T-helper 2 cell treated with Interferon-gamma antibody and Interleukin-4, amounts not matched to agents 5 μg/mL and 100 μg/mL, for 36 hours (primary cell): ENCODE measurements around the gene ING3.
"Not testable (repeated sequence)": the region's sequence is repeated elsewhere in the genome, so short reads cannot be mapped to it uniquely, and the experiment has no call there.

Source experiments
- DNase-seq: peaks from one replicate; pipeline ENCODE4 v3.0.0; 2021; ENCODE audit warnings: low spot score
- H3K27ac Mint-ChIP-seq: one replicate; pipeline ENCODE4 v1.8.0; 2021; ENCODE audit warnings: mild to moderate bottlenecking, mixed read lengths
- H3K27me3 Mint-ChIP-seq: one replicate; pipeline ENCODE4 v1.8.0; 2021; ENCODE audit warnings: low read depth, mixed read lengths
- H3K36me3 Mint-ChIP-seq: one replicate; pipeline ENCODE4 v1.8.0; 2021; ENCODE audit warnings: low read depth, mixed read lengths
- H3K4me1 Mint-ChIP-seq: one replicate; pipeline ENCODE4 v1.8.0; 2021; ENCODE audit warnings: low read depth, mixed read lengths
- H3K4me3 Mint-ChIP-seq: one replicate; pipeline ENCODE4 v1.8.0; 2022; ENCODE audit warnings: mild to moderate bottlenecking, moderate library complexity, mixed read lengths
- H3K9me3 Mint-ChIP-seq: one replicate; pipeline ENCODE4 v1.8.0; 2021; ENCODE audit warnings: mixed read lengths

Gene ING3

DNA sequence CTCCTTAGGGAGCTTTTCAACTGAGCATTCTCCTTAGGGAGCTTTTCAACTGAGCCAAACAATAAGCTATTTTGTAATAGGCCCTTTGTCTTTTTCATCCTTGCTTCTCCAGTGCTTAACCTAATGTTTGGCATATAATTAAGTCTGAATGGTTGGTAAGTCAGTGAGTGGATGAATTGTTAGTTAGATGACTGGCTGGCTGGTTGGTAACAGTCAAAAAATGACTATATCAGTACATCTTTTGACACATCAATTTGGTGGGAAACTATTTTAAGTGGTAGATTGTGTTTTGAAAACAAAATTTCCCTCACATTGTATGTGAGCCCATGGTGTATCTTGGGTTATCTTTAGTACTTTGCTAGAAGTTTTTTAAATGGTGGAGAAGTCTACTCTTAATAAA lies 16.4 kb downstream of the ING3 start:
- Mint-ChIP-seq H3K27me3 (no peaks in the 10 kb centered on the region), H3K4me1 (peaks cover 4% of the 10 kb centered on the region), H3K4me3 (no peak overlapping the region), H3K36me3 (peaks cover 44% of the 10 kb centered on the region), H3K27ac (no peak overlapping the region), H3K9me3 (no peaks in the 10 kb centered on the region)
- DNase-seq: no peak

DNA sequence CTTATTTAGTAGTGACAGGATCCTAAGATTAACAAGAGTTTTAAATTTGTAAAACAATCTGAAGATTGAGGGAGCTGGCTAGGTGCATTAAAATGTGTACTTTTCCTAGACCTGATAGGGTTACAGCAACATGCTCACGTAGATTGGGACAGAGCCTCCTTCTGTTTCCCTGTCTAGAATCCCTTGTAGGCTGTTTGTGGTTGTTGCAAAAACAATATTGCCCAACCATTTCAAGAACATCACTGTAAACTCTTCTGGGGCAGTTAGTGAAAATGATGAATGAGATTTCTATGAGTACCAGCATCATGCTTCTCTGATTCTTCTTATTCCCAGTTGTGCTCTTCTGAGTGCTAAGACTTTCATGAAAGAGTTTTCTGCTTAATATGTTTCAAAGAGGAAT lies 23.3 kb downstream of the ING3 start:
- DNase-seq: no peak
- H3K27me3 Mint-ChIP-seq: no peaks in the 10 kb centered on the region
- H3K4me3 Mint-ChIP-seq: no peak overlapping the region
- H3K4me1 Mint-ChIP-seq: no peaks in the 10 kb centered on the region
- no peaks in the 10 kb centered on the region for H3K9me3 Mint-ChIP-seq
- peaks cover 42% of the 10 kb centered on the region for H3K36me3 Mint-ChIP-seq
- H3K27ac Mint-ChIP-seq: no peak overlapping the region

DNA sequence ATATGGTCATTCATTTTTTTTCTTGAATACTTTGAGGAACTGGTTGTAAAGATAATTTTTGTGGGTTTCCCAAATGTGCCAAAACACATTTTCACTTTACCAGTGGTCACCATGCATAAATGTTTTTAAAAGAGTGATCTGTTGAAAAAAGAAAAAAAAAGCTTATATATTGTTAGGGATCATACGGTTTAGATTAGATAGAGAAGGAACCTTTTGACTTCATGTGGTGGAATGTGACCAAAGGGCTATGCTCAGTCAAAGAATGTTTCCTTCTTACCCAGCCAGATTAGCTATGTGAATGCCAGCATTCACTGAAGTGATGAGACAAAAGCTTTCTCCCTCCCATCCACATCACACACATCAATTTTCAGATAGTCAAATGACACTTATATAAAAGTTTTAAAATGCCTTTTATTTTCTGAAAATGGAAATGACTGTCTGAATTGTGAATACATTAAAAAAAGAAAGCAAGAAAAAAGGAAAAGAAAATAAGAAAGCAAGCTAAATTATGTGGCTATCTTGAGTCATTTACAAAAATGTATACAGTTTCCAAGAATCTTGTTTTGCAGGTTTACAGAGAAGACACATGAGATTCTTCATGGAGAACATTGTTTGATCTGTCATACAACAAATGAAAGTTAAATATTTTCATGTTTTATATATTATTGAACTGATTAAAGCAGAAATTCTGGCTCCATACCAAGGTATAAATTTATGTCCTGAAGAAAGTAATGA lies 29.4 kb downstream of the ING3 start:
- Mint-ChIP-seq H3K36me3 (peaks cover 10% of the 10 kb centered on the region), H3K4me1 (peaks cover 26% of the 10 kb centered on the region), H3K4me3 (no peak overlapping the region), H3K27me3 (peaks cover under 1% of the 10 kb centered on the region), H3K27ac (peak overlapping the region; percentile 47), H3K9me3 (no peaks in the 10 kb centered on the region)
- DNase-seq: no peak

DNA sequence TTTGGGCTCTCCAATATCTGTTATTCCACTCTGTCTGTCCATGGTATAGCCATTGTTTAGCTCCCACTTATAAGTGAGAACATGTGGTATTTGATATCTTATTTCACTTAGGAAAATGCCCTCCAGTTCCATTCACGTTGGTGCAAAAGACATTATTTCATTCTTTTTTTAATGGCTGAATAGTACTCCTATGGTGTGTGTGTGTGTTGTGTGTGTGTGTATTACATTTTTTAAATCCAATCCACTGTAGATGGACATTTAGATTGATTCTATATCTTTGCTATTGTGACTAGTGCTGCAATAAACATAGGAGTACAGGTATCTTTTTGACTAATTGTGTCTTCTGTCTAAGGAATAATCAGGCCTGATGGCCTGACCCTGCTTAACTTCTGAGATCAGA lies 30.5 kb downstream of the ING3 start:
- peaks cover 26% of the 10 kb centered on the region for H3K4me1 Mint-ChIP-seq
- no peak overlapping the region for H3K27ac Mint-ChIP-seq
- peaks cover 6% of the 10 kb centered on the region for H3K36me3 Mint-ChIP-seq
- peaks cover 6% of the 10 kb centered on the region for H3K27me3 Mint-ChIP-seq
- no peak for DNase-seq
- H3K9me3 Mint-ChIP-seq: no peaks in the 10 kb centered on the region
- no peak overlapping the region for H3K4me3 Mint-ChIP-seq

GRCh38 chr7:120981888-120982615 lies 31.5 kb downstream of the ING3 start:
- Mint-ChIP-seq H3K27me3 (peaks cover 10% of the 10 kb centered on the region), H3K9me3 (no peaks in the 10 kb centered on the region), H3K4me3 (peak overlapping the region; percentile 59), H3K4me1 (peaks cover 26% of the 10 kb centered on the region), H3K27ac (peak overlapping the region; percentile 74), H3K36me3 (peaks cover under 1% of the 10 kb centered on the region)
- peak; percentile 47 for DNase-seq

DNA sequence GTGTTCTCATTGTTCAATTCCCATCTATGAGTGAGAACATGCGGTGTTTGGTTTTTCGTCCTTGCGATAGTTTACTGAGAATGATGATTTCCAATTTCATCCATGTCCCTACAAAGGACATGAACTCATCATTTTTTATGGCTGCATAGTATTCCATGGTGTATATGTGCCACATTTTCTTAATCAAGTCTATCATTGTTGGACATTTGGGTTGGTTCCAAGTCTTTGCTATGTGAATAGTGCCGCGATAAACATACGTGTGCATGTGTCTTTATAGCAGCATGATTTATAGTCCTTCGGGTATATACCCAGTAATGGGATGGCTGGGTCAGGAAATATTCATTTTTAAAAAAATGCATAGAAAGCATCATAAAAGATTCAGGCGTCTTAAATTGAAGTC lies 33.0 kb downstream of the ING3 start:
- H3K4me3 Mint-ChIP-seq, H3K9me3 Mint-ChIP-seq, H3K36me3 Mint-ChIP-seq, H3K27ac Mint-ChIP-seq, DNase-seq: not testable (repeated sequence)
- peaks cover 39% of the 10 kb centered on the region for H3K4me1 Mint-ChIP-seq
- peaks cover 24% of the 10 kb centered on the region for H3K27me3 Mint-ChIP-seq

GRCh38 chr7:120984406-120984805 lies 33.8 kb downstream of the ING3 start:
- Mint-ChIP-seq H3K9me3 (no peaks in the 10 kb centered on the region), H3K4me1 (peaks cover 42% of the 10 kb centered on the region), H3K27ac (no peak overlapping the region), H3K36me3 (no peaks in the 10 kb centered on the region), H3K27me3 (peaks cover 32% of the 10 kb centered on the region), H3K4me3 (no peak overlapping the region)
- DNase-seq: no peak

- H3K27me3 Mint-ChIP-seq: peaks cover 41% of the 10 kb centered on the region
- H3K4me1 Mint-ChIP-seq: peaks cover 38% of the 10 kb centered on the region
- DNase-seq: no peak
- H3K9me3 Mint-ChIP-seq: no peaks in the 10 kb centered on the region
- H3K36me3 Mint-ChIP-seq: no peaks in the 10 kb centered on the region
- no peak overlapping the region for H3K4me3 Mint-ChIP-seq
- no peak overlapping the region for H3K27ac Mint-ChIP-seq
Observed at GRCh38 chr7:120985130-120985758, 34.7 kb downstream of the ING3 start.

- no peak for DNase-seq
- H3K9me3 Mint-ChIP-seq: no peaks in the 10 kb centered on the region
- H3K36me3 Mint-ChIP-seq: no peaks in the 10 kb centered on the region
- H3K4me3 Mint-ChIP-seq: no peak overlapping the region
- H3K27ac Mint-ChIP-seq: no peak overlapping the region
- peaks cover 39% of the 10 kb centered on the region for H3K4me1 Mint-ChIP-seq
- peaks cover 46% of the 10 kb centered on the region for H3K27me3 Mint-ChIP-seq
Observed at GRCh38 chr7:120985839-120986238, 35.3 kb downstream of the ING3 start.

GRCh38 chr7:120986650-120987049 lies 36.1 kb downstream of the ING3 start:
- Mint-ChIP-seq H3K27me3 (peaks cover 52% of the 10 kb centered on the region), H3K4me1 (peaks cover 32% of the 10 kb centered on the region), H3K4me3 (no peak overlapping the region), H3K27ac (no peak overlapping the region), H3K36me3 (no peaks in the 10 kb centered on the region), H3K9me3 (no peaks in the 10 kb centered on the region)
- no peak for DNase-seq

GRCh38 chr7:120987280-120987679 lies 36.7 kb downstream of the ING3 start:
- Mint-ChIP-seq H3K27me3 (peaks cover 56% of the 10 kb centered on the region), H3K4me1 (peaks cover 27% of the 10 kb centered on the region), H3K27ac (no peak overlapping the region), H3K4me3 (no peak overlapping the region), H3K36me3 (no peaks in the 10 kb centered on the region), H3K9me3 (no peaks in the 10 kb centered on the region)
- DNase-seq: no peak

GRCh38 chr7:120987683-120988590 lies 37.4 kb downstream of the ING3 start:
- Mint-ChIP-seq H3K4me3 (peak overlapping the region; percentile 82), H3K4me1 (peaks cover 23% of the 10 kb centered on the region), H3K27me3 (peaks cover 59% of the 10 kb centered on the region), H3K36me3 (no peaks in the 10 kb centered on the region), H3K9me3 (no peaks in the 10 kb centered on the region), H3K27ac (no peak overlapping the region)
- peak; percentile 83 for DNase-seq

GRCh38 chr7:120988591-120989256 lies 38.1 kb downstream of the ING3 start, which contains the start of gene CPED1:
TSS of gene CPED1 (plus strand) at chr7:120988711. CDS start at chr7:120989622, 911 bp downstream.
- Mint-ChIP-seq H3K4me1 (peaks cover 23% of the 10 kb centered on the region), H3K27me3 (peaks cover 62% of the 10 kb centered on the region), H3K4me3 (peak within 1 kb of the TSS; percentile 82), H3K36me3 (no peaks in the 10 kb centered on the region), H3K9me3 (no peaks in the 10 kb centered on the region), H3K27ac (no peak within 1 kb of the TSS)
- DNase-seq: peak; percentile 37
